GM21367 (cell line): ENCODE results near the gene TPSAB1.
"Not testable (repeated sequence)": the region's sequence is repeated elsewhere in the genome, so short reads cannot be mapped to it uniquely, and the experiment has no call there.

Experiments
- ATAC-seq: cut with Tn5 transposase; IDR thresholded peaks from one replicate; pipeline ENCODE4 v1.9.1; 2021; ENCODE audit not compliant: unreplicated experiment

TPSAB1 gene

DNA sequence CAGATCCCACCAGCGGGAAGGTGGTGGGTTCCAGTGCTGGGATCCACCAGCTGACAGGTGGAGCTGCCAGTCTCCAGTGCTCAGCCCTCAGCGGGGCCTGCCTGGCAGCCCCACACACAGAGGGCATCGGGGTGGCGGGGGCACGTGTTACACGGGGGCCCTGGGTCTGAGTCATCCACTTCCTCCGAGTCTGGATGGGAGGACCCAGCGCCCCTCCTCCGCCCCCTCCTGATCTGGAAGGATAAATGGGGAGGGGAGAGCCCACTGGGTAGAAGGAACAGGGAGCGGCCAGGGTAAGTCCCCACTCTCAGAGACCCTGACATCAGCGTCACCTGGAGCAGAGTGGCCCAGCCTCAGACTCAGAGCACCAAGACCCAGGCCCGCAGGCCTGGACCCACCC lies at the start of gene TPSAB1:
Gene TPSAB1 (plus strand): TSS at position 270 of the 400 bp plus-strand sequence. CDS start 234 bp downstream, outside the sequence.
- ATAC-seq: not testable (repeated sequence)

DNA sequence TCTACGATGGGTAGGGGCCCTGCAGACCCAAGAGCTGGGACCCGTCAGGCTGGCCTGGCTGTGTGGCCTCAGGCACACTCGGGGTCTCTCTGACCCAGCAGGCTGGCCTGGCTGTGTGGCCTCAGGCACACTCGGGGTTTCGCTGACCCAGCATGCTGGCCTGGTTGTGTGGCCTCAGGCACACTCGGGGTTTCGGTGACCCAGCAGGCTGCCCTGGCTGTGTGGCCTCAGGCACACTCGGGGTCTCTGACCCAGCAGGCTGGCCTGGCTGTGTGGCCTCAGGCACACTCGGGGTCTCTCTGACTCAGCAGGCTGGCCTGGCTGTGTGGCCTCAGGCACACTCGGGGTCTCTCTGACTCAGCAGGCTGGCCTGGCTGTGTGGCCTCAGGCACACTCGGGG lies 49.7 kb upstream of the TPSAB1 start:
- not testable (repeated sequence) for ATAC-seq

DNA sequence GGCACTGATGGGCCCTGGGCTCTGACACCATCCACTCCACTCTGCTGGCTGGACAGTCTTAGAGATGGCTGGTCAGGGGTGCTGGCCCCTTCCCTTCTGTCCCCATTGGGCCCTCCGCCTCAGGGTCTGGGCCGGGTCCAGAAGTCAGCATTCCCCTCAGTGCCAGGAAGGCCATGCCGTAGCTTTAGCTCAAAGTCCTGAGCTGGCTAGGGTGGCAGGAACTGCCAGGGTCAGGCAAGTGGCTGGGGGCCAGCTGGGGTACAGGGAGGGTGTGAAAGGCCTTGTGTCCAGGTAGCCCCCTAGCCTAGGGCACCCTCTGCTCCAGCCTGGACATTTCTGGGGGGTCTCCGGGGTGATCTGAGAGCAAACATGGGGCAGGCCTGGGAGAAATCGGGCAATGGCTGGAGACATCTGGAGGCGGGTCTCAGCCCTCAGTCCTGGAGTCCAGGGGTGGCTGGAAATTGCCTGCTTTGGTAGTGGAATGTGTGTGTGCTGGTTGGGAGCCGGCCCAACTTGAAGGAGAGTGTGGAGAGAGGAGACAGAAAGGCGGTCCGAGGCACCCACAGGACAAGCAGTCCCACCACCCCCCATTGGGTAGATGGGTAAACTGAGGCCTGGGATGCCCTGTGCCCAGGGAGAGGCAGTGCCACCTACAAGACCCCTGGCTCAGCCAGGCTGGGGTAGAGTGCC lies 48.0 kb upstream of the TPSAB1 start:
- no peak for ATAC-seq

DNA sequence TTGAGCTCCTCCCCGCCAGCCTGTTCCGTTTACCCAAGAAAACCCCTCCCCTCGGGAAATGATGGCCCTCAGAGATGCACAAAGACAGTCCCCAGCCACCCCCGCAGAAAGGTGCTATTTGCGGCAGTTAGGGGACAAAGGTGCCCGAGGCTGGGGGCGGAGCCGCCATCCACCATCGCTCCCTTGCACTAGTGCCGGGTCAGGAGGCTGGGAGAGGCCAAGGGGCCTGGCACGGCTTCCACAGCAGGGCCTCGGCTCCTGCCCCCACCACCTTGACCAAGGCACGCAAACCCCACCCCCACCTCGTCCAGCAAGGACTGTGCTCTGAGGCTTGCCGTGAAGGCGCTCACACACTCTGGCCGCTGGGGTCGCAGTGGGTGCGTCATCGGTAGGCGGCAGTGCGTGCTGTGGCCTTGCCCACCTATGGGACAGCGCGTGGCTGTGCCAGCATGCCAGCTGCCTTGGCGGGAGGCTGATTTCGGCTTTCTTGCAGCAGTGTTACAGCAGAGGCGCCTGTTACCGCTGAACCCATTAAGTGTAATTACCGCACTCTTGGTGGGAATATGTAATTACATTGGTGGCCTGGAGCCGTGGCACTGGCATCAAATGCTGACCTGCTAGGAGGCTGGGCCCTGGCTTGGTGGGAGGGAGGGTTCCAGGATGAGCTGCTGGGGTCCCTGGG lies 47.2 kb upstream of the TPSAB1 start:
- ATAC-seq: no peak

DNA sequence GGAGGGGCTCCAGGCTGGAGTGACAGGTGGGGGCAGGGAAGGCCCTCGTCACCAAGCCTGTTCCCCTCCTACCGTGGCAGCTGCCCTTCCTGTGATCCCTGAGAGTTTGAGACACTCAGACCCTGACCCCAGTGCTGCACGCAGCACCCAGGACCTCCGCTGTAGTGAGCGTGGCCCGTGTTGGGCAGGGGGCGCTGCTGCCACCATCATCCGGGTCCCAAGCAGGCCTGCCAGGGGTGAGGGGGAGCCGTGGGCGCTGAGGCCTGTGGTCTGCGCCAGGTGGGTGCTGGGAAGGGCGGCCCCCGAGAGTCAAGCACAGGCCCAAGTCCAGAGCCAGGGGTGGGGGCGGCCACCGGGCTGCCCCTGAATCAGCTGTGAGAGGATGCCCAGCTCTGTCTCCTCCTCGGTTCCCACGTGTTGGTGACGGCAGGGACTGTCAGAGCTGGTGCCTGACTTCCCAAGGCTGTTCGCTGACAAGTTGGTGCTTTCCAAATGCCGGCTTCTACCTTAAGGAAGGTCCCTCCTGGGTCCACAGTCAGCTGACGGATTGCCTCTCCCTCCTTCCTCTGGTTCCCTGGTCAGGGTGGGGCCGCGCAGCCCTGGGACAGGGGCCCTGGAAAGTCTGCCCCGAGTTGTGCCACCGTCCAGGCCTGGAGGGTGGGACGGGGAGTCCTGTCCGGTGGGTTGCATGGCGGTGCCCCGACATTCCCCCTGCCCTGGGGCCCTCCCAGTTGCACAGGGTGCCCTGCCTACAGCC lies 46.5 kb upstream of the TPSAB1 start:
- no peak for ATAC-seq

DNA sequence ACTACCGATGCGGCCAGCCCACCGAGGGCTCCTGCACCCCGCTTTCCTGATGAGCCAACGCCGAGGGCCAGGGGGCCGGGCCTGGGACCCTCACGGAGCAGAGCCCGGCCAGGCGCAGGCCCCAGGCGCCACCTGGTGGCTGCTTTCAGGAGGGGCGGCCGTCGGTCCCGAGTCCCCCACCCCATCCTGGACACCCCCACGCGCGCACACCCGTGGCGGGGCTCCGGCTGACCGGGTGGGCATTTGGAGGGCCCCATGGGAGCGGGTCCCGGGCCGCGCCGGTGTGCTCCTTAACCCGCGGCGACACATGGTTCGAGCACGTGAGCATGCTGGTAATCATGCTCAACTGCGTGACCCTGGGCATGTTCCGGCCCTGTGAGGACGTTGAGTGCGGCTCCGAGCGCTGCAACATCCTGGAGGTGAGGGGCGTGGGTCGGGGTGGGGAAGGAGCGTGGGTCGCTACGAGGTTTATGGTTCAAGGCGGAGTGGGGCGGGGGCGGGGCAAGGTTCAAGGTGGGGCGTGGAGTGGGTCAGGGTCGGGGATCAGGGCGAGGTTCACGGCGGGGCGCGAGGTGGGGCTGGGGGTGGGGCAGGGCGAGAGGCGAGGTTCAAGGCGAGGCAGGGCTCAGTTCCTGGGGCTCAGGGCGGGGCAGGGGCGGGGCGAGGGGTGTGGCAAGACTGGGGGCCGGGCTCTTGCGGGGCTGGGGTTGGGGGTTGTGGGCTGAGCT lies 45.7 kb upstream of the TPSAB1 start:
- ATAC-seq: no peak

DNA sequence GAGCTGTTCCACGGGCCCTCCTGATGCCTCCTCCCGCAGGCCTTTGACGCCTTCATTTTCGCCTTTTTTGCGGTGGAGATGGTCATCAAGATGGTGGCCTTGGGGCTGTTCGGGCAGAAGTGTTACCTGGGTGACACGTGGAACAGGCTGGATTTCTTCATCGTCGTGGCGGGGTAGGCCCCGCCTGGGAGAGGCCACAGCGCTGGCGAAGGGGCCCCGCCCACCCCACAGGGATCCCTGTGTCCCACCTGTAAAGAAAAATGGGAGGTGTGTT lies 45.2 kb upstream of the TPSAB1 start:
- no peak for ATAC-seq

DNA sequence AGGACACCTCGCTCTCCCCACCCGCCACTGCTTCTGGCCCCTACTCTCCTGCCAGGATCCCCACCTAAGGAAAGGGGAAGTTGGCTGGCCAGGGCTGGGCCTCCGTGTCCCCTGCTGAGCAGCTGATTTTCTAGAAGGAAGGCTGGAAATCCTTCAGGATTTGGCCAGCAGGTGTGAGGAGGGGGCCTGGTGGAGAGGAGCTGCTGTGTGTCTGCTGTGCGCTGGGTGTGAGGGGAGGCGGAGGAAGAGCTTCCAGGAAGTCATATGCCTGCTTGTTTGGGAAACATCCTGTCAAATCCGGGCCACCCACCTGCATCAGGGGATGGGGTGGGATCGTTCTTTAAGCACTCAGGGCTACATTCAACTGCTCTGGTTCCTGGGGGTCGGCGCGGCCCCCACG lies 44.0 kb upstream of the TPSAB1 start:
- ATAC-seq: no peak

DNA sequence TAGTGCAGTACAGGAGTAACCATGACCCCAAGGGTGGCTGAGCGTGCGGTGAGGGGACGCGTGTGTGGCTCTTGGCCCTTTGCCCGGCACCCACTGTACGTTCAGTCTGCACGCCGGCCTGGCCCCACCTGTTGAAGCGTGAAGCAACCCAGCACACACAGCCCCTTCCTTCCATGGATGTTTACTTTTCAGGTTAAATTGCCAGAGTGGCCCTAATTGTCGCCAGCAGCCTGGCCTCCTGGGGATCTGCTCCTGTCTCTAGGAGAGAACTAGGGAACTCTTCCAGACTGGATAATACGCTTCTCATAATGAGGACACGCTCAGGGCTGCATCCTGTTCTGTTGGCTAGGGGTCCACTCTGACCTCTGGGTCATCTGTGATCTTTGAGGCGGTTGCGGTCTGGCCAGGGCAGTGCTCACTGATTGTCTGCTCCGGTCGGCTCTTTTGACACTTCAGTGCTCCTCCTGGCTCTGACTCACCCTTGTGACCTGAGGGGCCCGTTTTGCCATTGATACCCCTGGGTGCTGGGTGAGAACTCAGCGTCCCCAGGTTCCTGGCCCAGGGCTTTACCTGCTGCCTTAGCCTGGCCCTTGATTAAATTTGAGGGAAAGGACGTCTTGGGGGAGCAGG lies 43.2 kb upstream of the TPSAB1 start:
- ATAC-seq: no peak

DNA sequence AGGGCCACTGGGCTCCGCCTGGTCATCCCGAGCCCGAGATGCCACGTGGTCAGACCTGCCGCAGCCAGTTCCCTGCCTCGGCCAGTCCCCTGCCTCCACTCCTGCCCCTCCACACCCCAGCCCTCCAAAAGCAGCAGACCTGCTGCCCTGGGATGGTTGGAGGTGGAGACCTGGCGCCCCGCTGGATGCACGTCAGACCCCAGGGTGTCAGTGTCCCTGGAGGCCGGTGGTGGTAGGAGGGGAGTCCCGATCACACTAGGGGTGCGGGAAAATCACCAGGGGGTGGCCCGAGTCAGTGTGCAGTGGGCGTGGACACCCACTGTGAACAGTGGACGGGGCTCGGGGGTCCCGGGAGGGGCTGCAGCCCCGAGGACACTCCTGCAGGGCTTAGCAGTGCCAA lies 42.3 kb upstream of the TPSAB1 start:
- ATAC-seq: no peak

DNA sequence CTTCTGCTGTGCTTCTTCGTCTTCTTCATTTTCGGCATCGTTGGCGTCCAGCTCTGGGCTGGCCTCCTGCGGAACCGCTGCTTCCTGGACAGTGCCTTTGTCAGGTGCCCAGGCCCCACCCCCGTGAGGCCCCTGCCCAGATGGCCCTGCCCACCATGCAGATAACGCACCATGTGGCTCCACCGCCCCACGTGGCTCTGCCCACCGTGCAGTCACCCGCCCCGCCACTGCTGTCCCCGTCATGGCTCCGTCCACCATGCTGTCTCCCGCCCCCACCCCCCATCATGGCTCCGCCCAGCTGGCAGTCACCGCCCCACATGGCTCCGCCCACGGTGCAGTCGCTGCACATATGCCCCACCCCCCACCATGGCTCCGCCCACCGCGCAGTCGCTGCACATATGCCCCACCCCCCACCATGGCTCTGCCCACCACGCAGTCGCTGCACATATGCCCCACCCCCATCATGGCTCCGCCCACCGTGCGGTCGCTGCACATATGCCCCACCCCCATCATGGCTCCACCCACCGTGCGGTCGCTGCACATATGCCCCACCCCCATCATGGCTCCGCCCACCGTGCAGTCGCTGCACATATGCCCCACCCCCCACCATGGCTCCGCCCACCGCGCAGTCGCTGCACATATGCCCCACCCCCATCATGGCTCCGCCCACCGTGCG lies 41.7 kb upstream of the TPSAB1 start:
- not testable (repeated sequence) for ATAC-seq

DNA sequence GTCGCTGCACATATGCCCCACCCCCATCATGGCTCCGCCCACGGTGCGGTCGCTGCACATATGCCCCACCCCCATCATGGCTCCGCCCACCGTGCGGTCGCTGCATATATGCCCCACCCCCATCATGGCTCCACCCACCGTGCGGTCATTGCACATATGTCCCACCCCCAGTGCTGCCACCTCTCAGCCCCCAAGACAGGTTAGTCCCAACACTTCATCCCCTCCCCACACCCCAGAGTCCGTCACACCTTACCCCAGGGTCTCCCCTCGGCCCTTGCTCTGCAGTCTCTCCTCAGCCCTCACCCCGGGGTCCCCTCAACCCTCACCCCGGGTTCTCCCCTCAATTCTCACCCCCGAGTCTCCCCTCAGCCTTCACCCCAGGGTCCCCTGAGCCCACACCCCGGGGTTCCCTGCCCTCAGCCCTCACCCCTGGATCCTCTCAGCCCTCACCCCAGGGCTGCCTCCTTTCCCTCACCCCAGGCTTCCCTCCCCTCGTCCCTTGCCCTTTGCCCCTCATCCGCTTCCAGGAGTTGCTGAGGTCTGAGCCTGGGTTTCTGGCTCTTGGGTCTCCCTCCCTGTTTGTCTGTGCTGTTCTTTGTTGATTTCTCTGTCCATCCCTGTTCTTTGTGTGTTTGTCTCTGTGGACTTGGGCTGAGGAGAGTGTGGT lies 41.0 kb upstream of the TPSAB1 start:
- ATAC-seq: no peak

DNA sequence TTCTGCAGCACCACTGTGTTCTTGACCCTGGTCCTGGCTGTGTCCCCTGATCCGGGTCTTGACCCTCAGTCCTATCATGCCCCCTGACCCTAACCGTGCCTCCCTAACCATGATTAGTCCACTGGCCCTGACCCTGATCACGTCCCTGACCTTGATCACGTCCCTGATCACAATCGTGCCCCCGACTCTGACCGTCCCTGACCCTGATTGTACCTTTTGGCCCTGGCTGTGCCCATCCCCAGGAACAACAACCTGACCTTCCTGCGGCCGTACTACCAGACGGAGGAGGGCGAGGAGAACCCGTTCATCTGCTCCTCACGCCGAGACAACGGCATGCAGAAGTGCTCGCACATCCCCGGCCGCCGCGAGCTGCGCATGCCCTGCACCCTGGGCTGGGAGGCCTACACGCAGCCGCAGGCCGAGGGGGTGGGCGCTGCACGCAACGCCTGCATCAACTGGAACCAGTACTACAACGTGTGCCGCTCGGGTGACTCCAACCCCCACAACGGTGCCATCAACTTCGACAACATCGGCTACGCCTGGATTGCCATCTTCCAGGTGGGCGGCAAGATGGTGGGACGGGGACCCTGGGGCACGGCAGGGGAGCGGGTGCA lies 40.4 kb upstream of the TPSAB1 start:
- ATAC-seq: no peak

DNA sequence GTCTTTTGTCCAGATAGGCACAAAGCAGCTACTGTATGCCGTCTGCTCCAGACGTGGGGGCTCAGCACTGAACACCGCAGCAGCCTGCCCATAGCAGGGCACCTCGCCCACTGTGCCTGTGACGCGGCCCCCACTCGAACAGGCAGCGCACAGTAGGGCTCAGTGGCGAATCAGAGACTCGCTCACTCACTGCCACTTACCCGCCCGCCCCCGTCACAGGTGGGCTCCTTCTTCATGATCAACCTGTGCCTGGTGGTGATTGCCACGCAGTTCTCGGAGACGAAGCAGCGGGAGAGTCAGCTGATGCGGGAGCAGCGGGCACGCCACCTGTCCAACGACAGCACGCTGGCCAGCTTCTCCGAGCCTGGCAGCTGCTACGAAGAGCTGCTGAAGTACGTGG lies 39.1 kb upstream of the TPSAB1 start:
- ATAC-seq: no peak

DNA sequence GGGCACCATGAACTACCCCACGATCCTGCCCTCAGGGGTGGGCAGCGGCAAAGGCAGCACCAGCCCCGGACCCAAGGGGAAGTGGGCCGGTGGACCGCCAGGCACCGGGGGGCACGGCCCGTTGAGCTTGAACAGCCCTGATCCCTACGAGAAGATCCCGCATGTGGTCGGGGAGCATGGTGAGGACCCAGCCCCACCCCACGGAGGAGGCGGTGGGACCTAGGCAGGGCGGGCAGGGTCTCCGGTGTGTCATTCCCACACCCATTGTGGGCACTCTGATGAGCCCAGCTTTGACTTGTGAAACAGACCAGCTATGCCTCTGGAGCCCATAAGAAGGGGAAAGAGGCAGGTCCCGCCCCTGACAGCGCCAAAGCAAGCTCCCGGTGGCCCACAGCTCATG lies 38.2 kb upstream of the TPSAB1 start:
- ATAC-seq: no peak

DNA sequence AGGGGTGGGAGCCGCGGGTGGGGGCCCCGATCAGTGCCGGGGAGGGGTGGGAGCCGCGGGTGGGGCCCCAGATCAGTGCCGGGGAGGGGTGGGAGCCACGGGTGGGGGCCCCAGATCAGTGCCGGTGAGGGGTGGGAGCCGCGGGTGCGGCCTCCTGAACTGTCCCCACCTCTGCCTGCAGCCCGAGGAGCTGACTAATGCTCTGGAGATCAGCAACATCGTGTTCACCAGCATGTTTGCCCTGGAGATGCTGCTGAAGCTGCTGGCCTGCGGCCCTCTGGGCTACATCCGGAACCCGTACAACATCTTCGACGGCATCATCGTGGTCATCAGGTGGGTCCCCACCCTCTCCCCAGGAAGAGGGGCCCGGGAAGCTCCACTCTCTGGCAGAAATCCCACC lies 35.6 kb upstream of the TPSAB1 start:
- no peak for ATAC-seq

DNA sequence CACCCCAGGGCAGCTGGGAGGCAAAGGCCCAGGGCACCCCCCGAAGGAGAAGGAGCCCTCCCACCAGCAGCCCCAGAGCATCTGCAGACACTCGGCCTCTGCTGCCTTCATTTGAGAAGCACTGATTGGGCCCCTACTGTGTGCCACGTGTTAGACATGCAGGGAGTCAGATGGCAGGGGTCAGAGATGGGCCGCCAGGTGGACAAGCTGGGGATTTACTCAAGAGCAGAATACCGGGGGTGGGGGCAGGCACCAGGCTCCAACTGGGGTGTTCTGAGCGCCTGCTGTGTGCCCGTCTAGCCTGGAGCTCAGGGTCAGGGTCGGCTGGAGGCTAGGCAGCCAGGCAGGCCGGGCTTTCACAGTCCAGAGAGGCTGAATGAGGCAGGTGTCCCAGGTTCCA lies 34.2 kb upstream of the TPSAB1 start:
- ATAC-seq: no peak

DNA sequence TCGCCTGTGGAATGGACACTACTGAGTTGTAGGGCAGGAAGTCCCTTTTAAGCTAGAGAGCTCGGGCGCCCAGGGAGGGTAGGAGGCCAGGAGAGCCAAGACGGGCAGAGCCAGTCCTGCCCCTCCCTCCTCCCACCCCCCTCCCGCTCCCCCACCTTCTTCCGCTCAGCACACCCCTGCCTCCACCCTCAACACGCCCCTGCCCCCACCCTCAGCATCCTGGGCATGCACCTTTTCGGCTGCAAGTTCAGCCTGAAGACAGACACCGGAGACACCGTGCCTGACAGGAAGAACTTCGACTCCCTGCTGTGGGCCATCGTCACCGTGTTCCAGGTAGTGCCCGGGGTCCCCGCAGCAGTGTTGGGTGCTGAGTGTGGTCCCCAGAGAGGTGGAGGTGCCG lies 33.7 kb upstream of the TPSAB1 start:
- ATAC-seq: no peak

DNA sequence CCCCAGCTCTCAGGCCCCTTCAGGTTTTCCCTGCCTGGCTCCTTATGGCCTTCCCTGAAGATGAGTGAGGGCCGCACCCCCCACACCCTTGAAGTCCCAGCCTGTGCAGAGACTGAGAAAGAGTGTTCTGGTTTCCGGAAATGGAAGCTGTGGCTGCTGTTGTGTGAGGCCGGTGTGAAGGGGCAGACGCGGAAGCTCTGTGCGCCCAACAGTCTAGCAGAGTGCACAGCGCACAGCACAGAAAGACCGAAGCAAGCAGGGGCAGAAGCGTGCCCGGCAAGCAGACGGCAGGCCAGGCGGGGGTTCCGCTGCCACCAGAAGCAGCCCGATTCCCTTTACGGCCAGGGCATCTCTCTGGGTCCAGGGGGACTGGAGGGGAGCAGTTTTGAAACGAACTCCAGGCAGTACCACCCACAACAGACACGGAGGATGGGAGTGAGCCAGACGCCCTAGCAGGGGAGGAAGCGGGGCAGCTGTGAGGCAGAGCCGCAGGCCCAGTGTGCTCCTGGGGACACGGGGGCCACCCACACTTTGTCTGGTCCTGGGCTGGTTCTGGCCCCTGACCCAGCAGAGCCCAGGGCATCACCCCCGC lies 32.2 kb upstream of the TPSAB1 start:
- ATAC-seq: no peak
